PC-9 (cell line): ENCODE results near the gene XXYLT1. TPM values are rescaled to one million over a fixed set of nuclear protein-coding genes. Genes with fewer than 3 reads are reported as not detected.

Experiments used
- BruUV-seq: library from RNA; stranded (reverse); fragments of 400-500 nt; replicated peaks from 2 replicates; lab custom pipeline; 2021; lab: Mats Ljungman, UMichigan
- CTCF ChIA-PET: fragments of 300-600 bp; sonication (Branson Sonifier 250); formaldehyde crosslinking; loops from one replicate; lab custom pipeline; 2022; ENCODE audit warnings: antibody characterized with exemption; lab: Charles Lee
- POLR2A ChIA-PET: fragments of 300-600 bp; sonication (Branson Sonifier 250); formaldehyde crosslinking; loops from one replicate; lab custom pipeline; 2022; ENCODE audit warnings: antibody characterized with exemption; ENCODE audit not compliant: unreplicated experiment; lab: Charles Lee
- DNase-seq, 2 experiments: peaks; one replicate each; pipeline versions ENCODE4 v3.0.0 to v3.0.0-alpha.2; 2015 to 2022; ENCODE audit warnings: mixed read lengths in 1 of 2
- H2AFZ ChIP-seq: fragments of 200-600 bp; sonication (generic); 2 replicates; pipeline ENCODE4 v1.8.1; 2017; ENCODE audit warnings: antibody characterized with exemption
- H3F3A ChIP-seq: fragments of 200-600 bp; sonication (generic); 2 replicates; pipeline ENCODE4 v1.8.1; 2017; ENCODE audit warnings: antibody characterized with exemption, mild to moderate bottlenecking, low read depth; ENCODE audit not compliant: insufficient read depth
- H3K27ac ChIP-seq: fragments of 200-600 bp; sonication (generic); 2 replicates; pipeline ENCODE4 v1.6.1; 2016; ENCODE audit warnings: mixed run types
- H3K27me3 ChIP-seq: fragments of 200-600 bp; sonication (generic); 2 replicates; pipeline ENCODE4 v1.6.1; 2016; ENCODE audit warnings: low read depth, mixed run types; ENCODE audit not compliant: insufficient read depth
- H3K36me3 ChIP-seq: fragments of 200-600 bp; sonication (generic); 2 replicates; pipeline ENCODE4 v1.6.1; 2016; ENCODE audit warnings: low read depth, mixed run types
- H3K4me1 ChIP-seq: fragments of 200-600 bp; sonication (generic); replicated peaks from 2 replicates; pipeline ENCODE4 v1.6.1; 2016; ENCODE audit warnings: mixed run types; ENCODE audit not compliant: insufficient read depth
- H3K4me2 ChIP-seq: fragments of 200-600 bp; sonication (generic); 2 replicates; pipeline ENCODE4 v1.6.1; 2017; ENCODE audit warnings: mixed run types
- H3K4me3 ChIP-seq: fragments of 200-600 bp; sonication (generic); 2 replicates; pipeline ENCODE4 v1.6.1; 2016; ENCODE audit warnings: mixed run types
- H3K79me2 ChIP-seq: fragments of 200-600 bp; sonication (generic); 2 replicates; pipeline ENCODE4 v1.6.1; 2017; ENCODE audit warnings: low read depth, mixed run types
- H3K9me2 ChIP-seq: fragments of 200-600 bp; sonication (generic); 2 replicates; pipeline ENCODE4 v1.8.1; 2017; ENCODE audit warnings: mild to moderate bottlenecking; ENCODE audit not compliant: insufficient read depth
- H3K9me3 ChIP-seq: fragments of 200-600 bp; sonication (generic); 2 replicates; pipeline ENCODE4 v1.8.1; 2016; ENCODE audit warnings: low read depth; ENCODE audit not compliant: insufficient read depth
- H4K20me1 ChIP-seq: fragments of 200-600 bp; sonication (generic); 2 replicates; pipeline ENCODE4 v1.8.1; 2017; ENCODE audit not compliant: insufficient read depth
- CTCF ChIP-seq: fragments of 200-600 bp; sonication (generic); conservative IDR thresholded peaks from 2 replicates; pipeline ENCODE4 v1.6.1; 2017; ENCODE audit warnings: mixed run types, antibody characterized with exemption, mild to moderate bottlenecking, moderate library complexity
- EZH2 ChIP-seq: fragments of 200-600 bp; sonication (generic); IDR thresholded peaks from 2 replicates; pipeline ENCODE4 v1.8.0; 2017; ENCODE audit warnings: antibody characterized with exemption, low read depth
- intact Hi-C: fragments of 100-400 bp; cut with micrococcal nuclease; formaldehyde crosslinking; loops from one replicate; pipeline ENCODE4 v1.10.0; 2022; ENCODE audit not compliant: unreplicated experiment
- total RNA-seq: library from RNA; stranded (reverse); gene quantifications from 2 replicates; pipeline ENCODE4 v1.2.3, GENCODE V29; 2021

Gene XXYLT1
- total RNA-seq, 1 experiment from 2014 or later = 13.3 TPM

- no peaks in the 10 kb centered on the region for H3K9me2 ChIP-seq
- peaks cover 34% of the 10 kb centered on the region for H3K4me1 ChIP-seq
- H3K36me3 ChIP-seq = no peaks in the 10 kb centered on the region
- peaks cover 7% of the 10 kb centered on the region for H3F3A ChIP-seq
- H3K4me3 ChIP-seq = no peak overlapping the region
- BruUV-seq = no TSS peak
- ChIA-PET POLR2A (interaction anchor here (0.7 kb wide), 1 partner anchor 85 kb away, joined by 3 read pairs; no protein-coding TSS in a partner anchor), CTCF (no interaction called here)
- no peak overlapping the region for H3K27ac ChIP-seq
- no peaks in the 10 kb centered on the region for H4K20me1 ChIP-seq
- no peaks in the 10 kb centered on the region for H3K79me2 ChIP-seq
- TF ChIP-seq EZH2 (no peak), CTCF (no peak)
- H2AFZ ChIP-seq = no peak overlapping the region
- H3K9me3 ChIP-seq = no peaks in the 10 kb centered on the region
- DNase-seq = no peak
- no peak overlapping the region for H3K4me2 ChIP-seq
- intact Hi-C loops = no loop called here
- H3K27me3 ChIP-seq = no peaks in the 10 kb centered on the region
Measured at GRCh38 chr3:195098741-195099525, 172.0 kb downstream of the XXYLT1 start.

- no peaks in the 10 kb centered on the region for H3K36me3 ChIP-seq
- H3K4me1 ChIP-seq = peaks cover 24% of the 10 kb centered on the region
- TF ChIP-seq EZH2 (no peak), CTCF (no peak)
- no peak for DNase-seq
- intact Hi-C loops = no loop called here
- H3K79me2 ChIP-seq = no peaks in the 10 kb centered on the region
- no peak overlapping the region for H3K4me2 ChIP-seq
- no peak overlapping the region for H2AFZ ChIP-seq
- H3K4me3 ChIP-seq = no peak overlapping the region
- H3K27me3 ChIP-seq = no peaks in the 10 kb centered on the region
- no peaks in the 10 kb centered on the region for H3K9me2 ChIP-seq
- BruUV-seq = no TSS peak
- H3K9me3 ChIP-seq = no peaks in the 10 kb centered on the region
- H4K20me1 ChIP-seq = no peaks in the 10 kb centered on the region
- no peak overlapping the region for H3K27ac ChIP-seq
- POLR2A ChIA-PET = no interaction called here
- CTCF ChIA-PET = no interaction called here
- peaks cover 7% of the 10 kb centered on the region for H3F3A ChIP-seq
Measured at GRCh38 chr3:195097331-195098255, 173.4 kb downstream of the XXYLT1 start.

GRCh38 chr3:195096484-195097330, 174.3 kb downstream of the XXYLT1 start:
- H3K9me3 ChIP-seq = no peaks in the 10 kb centered on the region
- POLR2A ChIA-PET = no interaction called here
- intact Hi-C loops = no loop called here
- DNase-seq = no peak
- no peak for TF ChIP-seq EZH2
- no peak for TF ChIP-seq CTCF
- BruUV-seq = no TSS peak
- no peak overlapping the region for H3K4me3 ChIP-seq
- H4K20me1 ChIP-seq = no peaks in the 10 kb centered on the region
- no peak overlapping the region for H2AFZ ChIP-seq
- no peaks in the 10 kb centered on the region for H3K27me3 ChIP-seq
- no peak overlapping the region for H3K27ac ChIP-seq
- no peaks in the 10 kb centered on the region for H3K9me2 ChIP-seq
- no peaks in the 10 kb centered on the region for H3K36me3 ChIP-seq
- H3K79me2 ChIP-seq = no peaks in the 10 kb centered on the region
- H3K4me2 ChIP-seq = no peak overlapping the region
- no peaks in the 10 kb centered on the region for H3F3A ChIP-seq
- H3K4me1 ChIP-seq = peaks cover 16% of the 10 kb centered on the region
- CTCF ChIA-PET = interaction anchor here (0.7 kb wide), 1 partner anchor 66 kb away, joined by 7 read pairs; no protein-coding TSS in a partner anchor
